Small intestine (tissue), 7 donors: Measurements from ENCODE around the gene RNF181. TPM values are rescaled to one million over a fixed set of nuclear protein-coding genes. Genes with fewer than 3 reads are reported as not detected.

Experiments used
- DNase-seq, 2 donors: peaks; one replicate each; pipeline versions ENCODE4 v3.0.0 to v3.0.0-alpha.2; 2013
- FAIRE-seq: peaks from 2 replicates; lab custom pipeline; 2012; peaks lifted over from hg19 to GRCh38; lab: Jason Lieb, UNC
- H3K27ac ChIP-seq, 3 donors: one replicate each; pipeline ENCODE4 v1.5.1; 2013; ENCODE audit warnings: low read length in 2 of 3, mild to moderate bottlenecking in 2 of 3, control low read depth in 1 of 3, inconsistent platforms in 1 of 3, low read depth in 1 of 3, moderate library complexity in 1 of 3
- H3K27me3 ChIP-seq, 3 donors: one replicate each; pipeline ENCODE4 v1.6.1; 2013; ENCODE audit warnings: low read length in 3 of 3, inconsistent platforms in 1 of 3; ENCODE audit not compliant: control insufficient read depth in 3 of 3, insufficient read depth in 3 of 3
- H3K36me3 ChIP-seq, 3 donors: one replicate each; pipeline ENCODE4 v1.6.1; 2013; ENCODE audit warnings: low read length in 3 of 3, inconsistent platforms in 1 of 3, low read depth in 1 of 3, mild to moderate bottlenecking in 1 of 3, moderate library complexity in 1 of 3; ENCODE audit not compliant: control insufficient read depth in 3 of 3, insufficient read depth in 2 of 3
- H3K4me1 ChIP-seq, 3 donors: one replicate each; pipeline ENCODE4 v1.6.1; 2013; ENCODE audit warnings: low read length in 2 of 3, inconsistent platforms in 1 of 3, low read depth in 1 of 3, mild to moderate bottlenecking in 1 of 3, moderate library complexity in 1 of 3; ENCODE audit not compliant: control insufficient read depth in 3 of 3, insufficient read depth in 2 of 3
- H3K4me3 ChIP-seq, 3 donors: one replicate each; pipeline ENCODE4 v1.5.1; 2013; ENCODE audit warnings: low read length in 3 of 3, control low read depth in 1 of 3, inconsistent platforms in 1 of 3, low read depth in 1 of 3, mild to moderate bottlenecking in 1 of 3, moderate library complexity in 1 of 3
- H3K9me3 ChIP-seq, 2 donors: one replicate each; pipeline ENCODE4 v1.6.1; 2013; ENCODE audit warnings: low read depth in 1 of 2, low read length in 1 of 2; ENCODE audit not compliant: control insufficient read depth in 2 of 2, insufficient read depth in 1 of 2
- WGBS, 3 donors: extraction: QIAGEN DNeasy Blood & Tissue Kit; methylation state at CpG; one replicate each; pipeline ENCODE4 v1.1.7; 2013; 5-methylcytosine and 5-hydroxymethylcytosine counted together
- polyA plus RNA-seq, 4 donors: library from polyadenylated mRNA; stranded (reverse) in 3 of 4; unstranded in 1 of 4; fragments of 200-250 nt in 3 of 4; fragments of 120-200 nt in 1 of 4; gene quantifications; one replicate each; pipeline versions ENCODE4 v1.2.1 to v1.2.3, GENCODE V29; 2013
- donor health status: healthy with polysubstance abuse.
- donor health status: control.
- donor health status: control.
- donor health status: Bipolar disorder and iron deficiency.
- donor health status: healthy.

RNF181 gene
- polyA plus RNA-seq, 4 donors = 131 to 234 (median 180) TPM

DNA sequence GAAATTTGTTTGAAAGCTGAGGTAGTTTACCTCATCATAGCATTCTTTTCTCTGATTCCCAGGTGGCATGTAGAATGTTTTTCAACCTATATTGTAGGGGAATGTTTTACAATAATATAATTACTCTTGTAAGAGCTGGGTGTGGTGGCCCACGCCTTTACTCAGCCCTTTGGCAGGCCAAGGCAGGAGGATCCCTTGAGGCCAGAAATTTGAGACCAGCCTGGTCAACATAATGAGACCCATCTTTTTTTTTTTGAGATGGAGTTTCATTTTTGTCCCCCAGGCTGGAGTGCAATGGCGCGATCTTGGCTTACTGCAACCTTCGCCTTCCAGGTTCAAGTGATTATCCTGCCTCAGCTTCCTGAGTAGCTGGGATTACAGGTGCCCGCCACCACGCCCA lies 24.1 kb downstream of the RNF181 start:
- WGBS, 3 donors = 89 to 94% (median 94%) methylated on average over 6 of the region's 6 CpGs
- DNase-seq = no peak

DNA sequence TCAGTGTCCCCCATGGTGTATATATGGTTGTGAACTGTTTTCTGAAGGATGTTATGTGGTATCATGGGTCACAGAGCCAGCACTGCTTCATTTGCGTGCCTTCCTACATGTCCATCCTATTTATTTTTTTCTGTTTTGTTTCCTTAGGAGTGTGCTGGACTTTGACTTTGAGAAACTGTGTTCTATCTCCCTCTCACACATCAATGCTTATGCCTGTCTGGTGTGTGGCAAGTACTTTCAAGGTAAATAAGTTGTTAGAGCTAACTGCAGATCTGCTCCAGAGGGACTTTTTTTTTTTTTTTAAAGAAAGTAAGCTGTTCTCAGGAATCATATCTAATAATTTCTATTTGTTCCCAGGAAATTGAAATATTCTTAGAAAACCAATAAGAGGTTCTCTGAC lies 25.8 kb downstream of the RNF181 start:
- Histone ChIP-seq H3K4me1 (peaks cover 4 to 8% (median 7%) of the 10 kb centered on the region in 3 donors), H3K36me3 (peaks cover 13 to 48% (median 32%) of the 10 kb centered on the region in 3 donors), H3K9me3 (no peaks in the 10 kb centered on the region), H3K27ac (no peak overlapping the region), H3K4me3 (no peak overlapping the region), H3K27me3 (no peaks in the 10 kb centered on the region)
- DNase-seq = no peak
- FAIRE-seq = no peak
- WGBS, 3 donors = 83 to 100% (median 89%) methylated on average over 1 of the region's 1 CpG

More for the DNA sequence above, 24.1 kb downstream of the RNF181 start:
- no peak overlapping the region for H3K27ac ChIP-seq
- no peak for FAIRE-seq
- no peak overlapping the region for H3K4me3 ChIP-seq
- no peaks in the 10 kb centered on the region for H3K27me3 ChIP-seq
- peaks cover 9 to 33% (median 25%) of the 10 kb centered on the region in 3 donors for H3K36me3 ChIP-seq
- H3K4me1 ChIP-seq = peaks cover 4 to 8% (median 7%) of the 10 kb centered on the region in 3 donors
- H3K9me3 ChIP-seq = no peaks in the 10 kb centered on the region

DNA sequence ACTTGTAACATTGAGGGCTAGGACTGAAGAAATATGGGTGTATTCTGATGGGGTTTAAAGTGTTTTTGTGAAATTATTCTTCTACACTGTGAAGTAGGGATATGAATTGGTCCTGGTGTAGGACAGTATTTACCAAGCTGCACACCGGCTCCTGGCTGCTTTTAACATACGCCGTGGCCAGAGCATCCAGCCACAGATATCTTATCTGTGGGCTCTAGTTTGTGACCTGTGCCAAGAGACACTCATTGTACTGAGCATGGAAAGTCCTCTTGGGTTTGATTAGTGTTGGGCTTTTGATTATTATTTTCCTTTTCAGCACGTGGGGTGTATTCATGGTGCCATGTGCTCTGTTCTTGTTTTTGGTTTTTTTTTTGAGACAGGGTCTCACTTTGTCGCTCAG lies 28.4 kb downstream of the RNF181 start:
- no peak overlapping the region for H3K27ac ChIP-seq
- DNase-seq (no peak), FAIRE-seq (no peak)
- H3K36me3 ChIP-seq = peaks cover 13 to 64% (median 45%) of the 10 kb centered on the region in 3 donors
- H3K9me3 ChIP-seq = no peaks in the 10 kb centered on the region
- WGBS, 3 donors = 81 to 95% (median 94%) methylated on average over 5 of the region's 5 CpGs
- no peak overlapping the region for H3K4me3 ChIP-seq
- H3K27me3 ChIP-seq = no peaks in the 10 kb centered on the region
- no peaks in the 10 kb centered on the region for H3K4me1 ChIP-seq

DNA sequence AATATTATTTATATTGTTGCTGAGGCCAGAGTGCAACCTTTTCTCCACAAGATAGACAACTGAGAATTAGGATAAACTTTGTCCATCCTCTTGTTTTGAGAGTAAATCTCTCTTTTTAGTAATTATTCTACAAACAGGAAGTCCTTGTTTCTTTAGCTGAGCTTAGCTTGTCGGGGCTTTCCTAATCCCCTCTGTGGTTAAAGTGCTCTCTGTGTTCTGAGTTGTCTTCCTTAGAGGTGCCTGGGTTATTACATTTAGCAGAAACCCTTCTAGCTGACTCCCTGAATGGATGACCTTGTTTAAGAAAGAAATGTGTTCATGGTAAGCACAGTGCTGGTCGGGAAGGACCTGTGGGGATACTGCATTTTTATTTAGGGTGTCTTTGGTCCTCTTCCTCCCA lies 33.1 kb downstream of the RNF181 start:
- Histone ChIP-seq H3K4me1 (no peaks in the 10 kb centered on the region), H3K36me3 (peaks cover 21 to 78% (median 40%) of the 10 kb centered on the region in 3 donors), H3K4me3 (no peak overlapping the region), H3K9me3 (no peaks in the 10 kb centered on the region), H3K27ac (no peak overlapping the region), H3K27me3 (no peaks in the 10 kb centered on the region)
- DNase-seq (no peak), FAIRE-seq (no peak)
- WGBS, 3 donors = 61 to 80% (median 66%) methylated on average over 2 of the region's 2 CpGs

DNA sequence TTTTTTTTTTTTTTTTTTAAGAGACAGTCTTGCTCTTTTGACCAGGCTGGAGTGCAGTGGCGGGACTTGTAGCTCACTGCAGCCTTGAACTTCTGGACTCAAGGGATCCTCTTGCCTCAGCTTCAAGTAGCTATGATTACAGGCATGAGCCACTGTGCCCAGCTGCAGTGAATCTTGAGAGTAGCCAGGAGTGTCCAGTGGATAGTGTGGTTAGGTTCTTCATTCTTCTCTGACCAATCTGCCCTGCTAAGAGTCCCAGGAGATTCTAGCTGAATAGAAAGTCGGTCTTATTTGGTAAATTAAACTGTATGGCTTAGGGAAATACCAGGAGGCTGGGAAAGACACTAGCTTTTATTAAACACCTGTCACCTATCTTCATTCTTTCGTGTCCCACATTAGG lies 35.8 kb downstream of the RNF181 start:
- peaks cover 21 to 69% (median 37%) of the 10 kb centered on the region in 3 donors for H3K36me3 ChIP-seq

DNA sequence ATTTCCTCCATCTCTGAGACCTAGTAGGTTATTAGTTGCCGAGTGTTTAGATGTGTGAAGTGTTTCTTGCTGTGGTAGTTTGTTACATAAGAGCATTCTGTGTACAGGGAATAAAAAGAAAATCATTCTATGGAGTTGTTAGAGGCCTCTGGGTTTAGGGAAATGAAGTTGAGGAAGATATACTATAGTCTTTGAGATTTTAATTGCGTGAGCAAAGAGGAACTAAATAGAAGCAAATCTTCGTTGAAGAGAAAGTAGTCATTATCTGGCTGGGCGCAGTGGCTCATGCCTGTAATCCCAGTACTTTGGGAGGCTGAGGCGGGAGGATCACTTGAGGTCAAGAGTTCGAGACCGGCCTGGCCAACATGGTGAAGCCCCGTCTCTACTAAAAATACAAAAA lies 39.5 kb downstream of the RNF181 start:
- H3K9me3 ChIP-seq = no peaks in the 10 kb centered on the region
- WGBS, 3 donors = 89 to 91% (median 90%) methylated on average over 8 of the region's 8 CpGs
- no peak overlapping the region for H3K27ac ChIP-seq
- no peak overlapping the region for H3K4me3 ChIP-seq
- no peak for FAIRE-seq
- H3K4me1 ChIP-seq = no peaks in the 10 kb centered on the region
- no peak for DNase-seq
- H3K27me3 ChIP-seq = no peaks in the 10 kb centered on the region
- H3K36me3 ChIP-seq = peaks cover 37 to 78% (median 42%) of the 10 kb centered on the region in 3 donors

More for the DNA sequence above, 35.8 kb downstream of the RNF181 start:
- DNase-seq (no peak), FAIRE-seq (no peak)
- no peaks in the 10 kb centered on the region for H3K4me1 ChIP-seq
- WGBS, 3 donors = 88 to 94% (median 90%) methylated on average over 3 of the region's 3 CpGs
- H3K4me3 ChIP-seq = no peak overlapping the region
- no peak overlapping the region for H3K27ac ChIP-seq
- H3K27me3 ChIP-seq = no peaks in the 10 kb centered on the region
- no peaks in the 10 kb centered on the region for H3K9me3 ChIP-seq

DNA sequence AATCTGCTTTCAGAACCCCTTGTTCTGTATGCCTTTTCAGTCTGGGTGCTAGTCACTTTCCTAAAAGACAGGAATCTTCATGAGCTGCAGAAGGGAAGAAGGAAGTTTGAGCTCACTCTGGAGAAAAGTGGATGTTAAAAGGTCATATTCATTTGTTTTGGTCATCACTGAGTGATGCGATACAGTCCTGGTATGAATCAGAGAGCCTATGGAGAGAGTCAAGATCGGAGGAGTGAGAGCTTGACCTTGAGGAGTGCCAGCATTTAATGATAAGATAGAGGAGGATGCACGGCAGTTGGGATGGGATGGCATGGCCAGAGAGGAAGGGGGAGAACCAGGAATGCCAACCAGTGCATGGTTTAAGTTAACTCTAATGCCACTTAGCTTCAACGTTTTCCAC lies 40.1 kb downstream of the RNF181 start:
- 47 to 66% (median 60%) methylated on average over 4 of the region's 4 CpGs for WGBS, 3 donors
- H3K9me3 ChIP-seq = no peaks in the 10 kb centered on the region
- DNase-seq = no peak
- H3K36me3 ChIP-seq = peaks cover 37 to 84% (median 40%) of the 10 kb centered on the region in 3 donors
- no peak overlapping the region for H3K4me3 ChIP-seq
- H3K27me3 ChIP-seq = no peaks in the 10 kb centered on the region
- FAIRE-seq = no peak
- no peak overlapping the region for H3K27ac ChIP-seq
- no peaks in the 10 kb centered on the region for H3K4me1 ChIP-seq

DNA sequence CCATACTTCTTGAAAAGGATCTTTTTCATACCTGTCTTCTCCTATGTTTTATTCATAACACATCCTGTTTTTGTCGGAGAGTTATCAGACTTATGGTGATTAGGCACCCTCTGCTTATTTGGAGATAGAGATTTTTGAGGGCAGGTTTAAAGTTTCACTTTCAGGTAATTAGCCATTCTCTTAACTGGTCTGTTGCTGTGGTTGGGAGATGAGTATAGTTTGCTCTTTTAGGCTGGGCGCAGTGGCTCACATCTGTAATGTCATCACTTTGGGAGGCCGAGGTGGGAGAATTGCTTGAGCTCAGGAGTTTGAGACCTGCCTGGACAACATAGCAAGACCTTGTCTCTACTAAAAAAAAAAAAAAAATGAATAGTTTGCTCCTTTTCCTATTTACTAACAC lies 47.2 kb downstream of the RNF181 start:
- no peak for FAIRE-seq

DNA sequence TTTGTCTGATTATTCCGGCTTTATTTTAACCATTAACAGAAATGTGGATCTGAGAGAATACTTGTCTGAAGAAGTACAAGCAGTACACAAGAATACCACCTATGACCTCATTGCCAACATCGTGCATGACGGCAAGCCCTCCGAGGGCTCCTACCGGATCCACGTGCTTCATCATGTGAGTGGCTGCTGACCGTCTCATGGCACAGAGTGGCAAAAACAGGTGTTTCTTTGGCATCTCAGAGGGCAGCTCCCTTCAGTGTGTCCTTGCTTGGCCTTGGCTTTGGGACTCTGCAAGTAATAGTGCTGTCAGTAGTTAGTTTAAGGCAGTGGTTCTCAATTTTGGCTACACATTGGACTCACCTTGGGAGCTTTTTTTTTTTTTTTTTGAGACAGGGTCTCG lies 49.4 kb downstream of the RNF181 start:
- Histone ChIP-seq H3K27me3 (no peaks in the 10 kb centered on the region), H3K36me3 (peaks cover 25 to 68% (median 45%) of the 10 kb centered on the region in 3 donors), H3K4me1 (no peaks in the 10 kb centered on the region), H3K27ac (no peak overlapping the region), H3K4me3 (no peak overlapping the region), H3K9me3 (no peaks in the 10 kb centered on the region)
- FAIRE-seq (no peak), DNase-seq (no peak)
- WGBS, 3 donors = 95 to 98% (median 96%) methylated on average over 8 of the region's 8 CpGs

More for the DNA sequence above, 47.2 kb downstream of the RNF181 start:
- H3K4me3 ChIP-seq = no peak overlapping the region
- no peaks in the 10 kb centered on the region for H3K4me1 ChIP-seq
- WGBS, 3 donors = 62 to 73% (median 73%) methylated on average over 3 of the region's 3 CpGs
- no peaks in the 10 kb centered on the region for H3K27me3 ChIP-seq
- no peak for DNase-seq
- no peak overlapping the region for H3K27ac ChIP-seq
- no peaks in the 10 kb centered on the region for H3K9me3 ChIP-seq
- peaks cover 30 to 72% (median 52%) of the 10 kb centered on the region in 3 donors for H3K36me3 ChIP-seq
